DND-41 (cell line): Measurements from ENCODE around the gene RAB8B.

ENCODE experiments used
- ATAC-seq: fragments of 200-7000 bp; cut with Tn5 transposase; 3 replicates; pipeline ENCODE4 v1.9.1; 2021; ENCODE audit warnings: low read depth; ENCODE audit not compliant: insufficient read depth
- DNase-seq: peaks from one replicate; pipeline ENCODE4 v3.0.0-alpha.2; 2020
- H2AFZ ChIP-seq: 2 replicates; pipeline ENCODE4 v1.6.0; 2012; ENCODE audit warnings: low read depth, low read length
- H3K27ac ChIP-seq: 2 replicates; pipeline ENCODE4 v1.5.1; 2012; ENCODE audit warnings: low read length, inconsistent platforms
- H3K27me3 ChIP-seq: fragments of 200-600 bp; sonication (generic); 2 replicates; pipeline ENCODE4 v1.6.0; 2012; ENCODE audit warnings: low read length, mild to moderate bottlenecking, inconsistent platforms; ENCODE audit not compliant: insufficient read depth, poor library complexity
- H3K36me3 ChIP-seq: 2 replicates; pipeline ENCODE4 v1.5.1; 2012; ENCODE audit warnings: low read length, inconsistent platforms; ENCODE audit not compliant: insufficient read depth
- H3K4me1 ChIP-seq: 2 replicates; pipeline ENCODE4 v1.5.1; 2012; ENCODE audit warnings: mild to moderate bottlenecking, low read length; ENCODE audit not compliant: insufficient read depth
- H3K4me2 ChIP-seq: 2 replicates; pipeline ENCODE4 v1.6.0; 2012; ENCODE audit warnings: mild to moderate bottlenecking, moderate library complexity, low read length, inconsistent platforms; ENCODE audit not compliant: insufficient read depth
- H3K4me3 ChIP-seq, 2 experiments: fragments of 200-600 bp in 1 of 2; shearing (Covaris generic) in 1 of 2; 2 replicates each; pipeline ENCODE4 v1.5.1; 2012 to 2016; ENCODE audit warnings: inconsistent platforms in 2 of 2, low read length in 2 of 2, mild to moderate bottlenecking in 2 of 2, low read depth in 1 of 2, moderate library complexity in 1 of 2
- H3K79me2 ChIP-seq: 2 replicates; pipeline ENCODE4 v1.6.0; 2012; ENCODE audit warnings: low read length, inconsistent platforms; ENCODE audit not compliant: insufficient read depth
- H3K9ac ChIP-seq: 2 replicates; pipeline ENCODE4 v1.6.0; 2012; ENCODE audit warnings: low read depth, mild to moderate bottlenecking, inconsistent platforms, low read length, moderate library complexity
- H3K9me3 ChIP-seq: 2 replicates; pipeline ENCODE4 v1.5.1; 2012; ENCODE audit warnings: low read length, moderate library complexity, mild to moderate bottlenecking, inconsistent platforms; ENCODE audit not compliant: insufficient read depth, severe bottlenecking
- H4K20me1 ChIP-seq: 2 replicates; pipeline ENCODE4 v1.6.0; 2012; ENCODE audit warnings: low read length; ENCODE audit not compliant: insufficient read depth
- CTCF ChIP-seq: IDR thresholded peaks from 2 replicates; pipeline ENCODE4 v1.5.1; 2012; ENCODE audit warnings: borderline replicate concordance, low read length, moderate library complexity, mild to moderate bottlenecking; ENCODE audit not compliant: poor library complexity, severe bottlenecking; ENCODE audit errors: extremely low read depth
- EZH2 ChIP-seq: IDR thresholded peaks from 3 replicates; pipeline ENCODE4 v1.6.1; 2012; ENCODE audit warnings: borderline replicate concordance, low read depth, mild to moderate bottlenecking, moderate library complexity, low read length, inconsistent platforms; ENCODE audit not compliant: severe bottlenecking

Gene RAB8B

GRCh38 chr15:63254991-63255390, 65.6 kb downstream of the RAB8B start:
- no peak overlapping the region for H3K4me2 ChIP-seq
- no peaks in the 10 kb centered on the region for H3K79me2 ChIP-seq
- no peak overlapping the region for H3K27ac ChIP-seq
- no peaks in the 10 kb centered on the region for H3K4me1 ChIP-seq
- no peaks in the 10 kb centered on the region for H4K20me1 ChIP-seq
- no peak overlapping the region for H2AFZ ChIP-seq
- H3K9me3 ChIP-seq = no peaks in the 10 kb centered on the region
- H3K36me3 ChIP-seq = peaks cover 37% of the 10 kb centered on the region
- TF ChIP-seq CTCF = no peak
- TF ChIP-seq EZH2 = no peak
- DNase-seq (no peak), ATAC-seq (no peak)
- H3K4me3 ChIP-seq = no peak overlapping the region
- no peaks in the 10 kb centered on the region for H3K27me3 ChIP-seq
- no peak overlapping the region for H3K9ac ChIP-seq

- peaks cover 36% of the 10 kb centered on the region for H3K36me3 ChIP-seq
- no peaks in the 10 kb centered on the region for H4K20me1 ChIP-seq
- no peak for DNase-seq
- no peak overlapping the region for H3K4me2 ChIP-seq
- no peak overlapping the region for H3K9ac ChIP-seq
- no peak overlapping the region for H3K4me3 ChIP-seq
- H3K27ac ChIP-seq = no peak overlapping the region
- no peak for TF ChIP-seq CTCF
- no peak overlapping the region for H2AFZ ChIP-seq
- H3K79me2 ChIP-seq = no peaks in the 10 kb centered on the region
- ATAC-seq = no peak
- no peaks in the 10 kb centered on the region for H3K27me3 ChIP-seq
- no peaks in the 10 kb centered on the region for H3K9me3 ChIP-seq
- no peaks in the 10 kb centered on the region for H3K4me1 ChIP-seq
Observed at GRCh38 chr15:63255489-63255990, 66.1 kb downstream of the RAB8B start.

- Histone ChIP-seq H3K4me3 (no peak overlapping the region), H3K9me3 (no peaks in the 10 kb centered on the region), H3K79me2 (no peaks in the 10 kb centered on the region), H3K9ac (no peak overlapping the region), H3K4me1 (no peaks in the 10 kb centered on the region), H3K36me3 (peaks cover 37% of the 10 kb centered on the region), H3K27ac (no peak overlapping the region), H4K20me1 (no peaks in the 10 kb centered on the region), H3K4me2 (no peak overlapping the region), H2AFZ (no peak overlapping the region), H3K27me3 (no peaks in the 10 kb centered on the region)
- ATAC-seq (no peak), DNase-seq (no peak)
- TF ChIP-seq EZH2 (no peak), CTCF (no peak)
Observed at GRCh38 chr15:63256433-63257274, 67.2 kb downstream of the RAB8B start.
